GM12878 (cell line): ENCODE results near the gene GRN. TPM values are rescaled to one million over a fixed set of nuclear protein-coding genes. Genes with fewer than 3 reads are reported as not detected.

Experiments used
- ATAC-seq: fragments of 200-7000 bp; cut with Tn5 transposase; 3 replicates; pipeline ENCODE4 v1.9.1; 2020; ENCODE audit warnings: mild to moderate bottlenecking, moderate library complexity
- BruUV-seq: library from RNA; stranded (reverse); fragments of 400-500 nt; replicated peaks from 2 replicates; lab custom pipeline; 2021; lab: Mats Ljungman, UMichigan
- CTCF ChIA-PET: fragments of 300-600 bp; sonication (Branson Sonifier 250); formaldehyde crosslinking; extraction: SDS; loops from one replicate; lab custom pipeline; 2021; ENCODE audit warnings: inconsistent platforms; lab: Yijun Ruan, JAX
- POLR2A ChIA-PET: fragments of 350-600 bp; formaldehyde crosslinking; extraction: SDS; loops from one replicate; lab custom pipeline; 2021; ENCODE audit warnings: inconsistent platforms; lab: Charles Lee
- RAD21 ChIA-PET: fragments of 300-600 bp; sonication (Branson Sonifier 250); formaldehyde crosslinking; loops from one replicate; lab custom pipeline; 2023; ENCODE audit warnings: antibody characterized with exemption; ENCODE audit not compliant: unreplicated experiment; lab: Charles Lee
- SMC1A ChIA-PET: fragments of 300-600 bp; sonication (Branson Sonifier 250); formaldehyde crosslinking; loops from one replicate; lab custom pipeline; 2023; ENCODE audit not compliant: unreplicated experiment, uncharacterized antibody; lab: Charles Lee
- DNase-seq: peaks from one replicate; pipeline ENCODE4 v3.0.0-alpha.2; 2011; ENCODE audit warnings: low read depth, low spot score
- FAIRE-seq: peaks from 3 replicates; lab custom pipeline; 2011; peaks lifted over from hg19 to GRCh38; lab: Jason Lieb, UNC
- H2AFZ ChIP-seq: 2 replicates; pipeline ENCODE4 v1.6.0; 2011; ENCODE audit warnings: low read depth, low read length, control low read depth; ENCODE audit not compliant: control insufficient read depth
- H3K27ac ChIP-seq: 2 replicates; pipeline ENCODE4 v1.5.1; 2011; ENCODE audit warnings: control low read depth; ENCODE audit not compliant: control insufficient read depth, insufficient read depth
- H3K27me3 ChIP-seq, 2 experiments: replicated peaks in 1 of 2; 2 replicates each; pipeline versions ENCODE4 v1.6.0 to v1.6.1; 2011; ENCODE audit warnings: low read length in 1 of 2; ENCODE audit not compliant: control insufficient read depth in 2 of 2, insufficient read depth in 2 of 2
- H3K36me3 ChIP-seq, 2 experiments: 2 replicates each; pipeline ENCODE4 v1.5.1; 2011; ENCODE audit warnings: low read length in 1 of 2; ENCODE audit not compliant: control insufficient read depth in 2 of 2, insufficient read depth in 2 of 2
- H3K4me1 ChIP-seq: 2 replicates; pipeline ENCODE4 v1.6.1; 2011; ENCODE audit warnings: mild to moderate bottlenecking, low read length, moderate library complexity, mixed read lengths; ENCODE audit not compliant: control insufficient read depth, insufficient read depth
- H3K4me2 ChIP-seq: 2 replicates; pipeline ENCODE4 v1.6.0; 2011; ENCODE audit warnings: control low read depth; ENCODE audit not compliant: control insufficient read depth, insufficient read depth
- H3K4me3 ChIP-seq: fragments of 200-600 bp; sonication (generic); 2 replicates; pipeline ENCODE4 v1.5.1; 2016
- H3K79me2 ChIP-seq: 2 replicates; pipeline ENCODE4 v1.6.0; 2011; ENCODE audit warnings: low read length; ENCODE audit not compliant: control insufficient read depth, insufficient read depth
- H3K9ac ChIP-seq: 2 replicates; pipeline ENCODE4 v1.8.0; 2011; ENCODE audit warnings: low read length, control low read depth, mixed read lengths; ENCODE audit not compliant: control insufficient read depth, insufficient read depth
- H3K9me3 ChIP-seq: replicated peaks from 3 replicates; pipeline ENCODE4 v1.5.1; 2011; ENCODE audit warnings: mild to moderate bottlenecking, low read length; ENCODE audit not compliant: control insufficient read depth, insufficient read depth
- H4K20me1 ChIP-seq: 2 replicates; pipeline ENCODE4 v1.6.0; 2011; ENCODE audit not compliant: control insufficient read depth, insufficient read depth
- ASH2L ChIP-seq: fragments of 300-600, 200-600 bp; sonication (generic); IDR thresholded peaks from 2 replicates; pipeline ENCODE4 v1.6.1; 2017; ENCODE audit warnings: low read depth, mild to moderate bottlenecking, borderline replicate concordance
- BCL11A ChIP-seq: IDR thresholded peaks from 2 replicates; pipeline ENCODE4 v1.6.1; 2011; ENCODE audit warnings: low read depth, low read length
- BHLHE40 ChIP-seq, 2 experiments: fragments of 450-650 bp in 1 of 2; IDR thresholded peaks; 2 replicates each; pipeline ENCODE4 v1.6.1; 2011 to 2017; ENCODE audit warnings: low read depth in 2 of 2, borderline replicate concordance in 1 of 2, improper control_type of control experiment in 1 of 2, low read length in 1 of 2, mild to moderate bottlenecking in 1 of 2
- CBX5 ChIP-seq: sonication (generic); IDR thresholded peaks from 2 replicates; pipeline ENCODE4 v1.6.1; 2016; ENCODE audit warnings: low read depth, moderate library complexity, mild to moderate bottlenecking, inconsistent platforms
- EP300 ChIP-seq, 2 experiments: fragments of 150-350 bp in 1 of 2; IDR thresholded peaks; 2 replicates each; pipeline ENCODE4 v1.6.1; 2011 to 2012; ENCODE audit warnings: low read depth in 2 of 2, low read length in 2 of 2, borderline replicate concordance in 1 of 2, improper control_type of control experiment in 1 of 2, inconsistent platforms in 1 of 2; ENCODE audit not compliant: control insufficient read depth in 1 of 2
- HDAC2 ChIP-seq: fragments of 200-600 bp; sonication (generic); IDR thresholded peaks from 2 replicates; pipeline ENCODE4 v1.6.1; 2017
- KAT2A ChIP-seq: conservative IDR thresholded peaks from 2 replicates; pipeline ENCODE4 v1.6.1; 2011; ENCODE audit warnings: low read depth, low read length; ENCODE audit not compliant: control insufficient read depth
- KLF5 ChIP-seq: fragments of 450-650 bp; IDR thresholded peaks from 2 replicates; pipeline ENCODE4 v1.6.1; 2014; ENCODE audit warnings: mild to moderate bottlenecking; ENCODE audit not compliant: partially characterized antibody
- NBN ChIP-seq: fragments of 450-650 bp; IDR thresholded peaks from 2 replicates; pipeline ENCODE4 v1.6.1; 2016
- NFYA ChIP-seq: IDR thresholded peaks from 2 replicates; pipeline ENCODE4 v1.6.1; 2011; ENCODE audit warnings: low read depth, mild to moderate bottlenecking, low read length, improper control_type of control experiment, borderline replicate concordance
- NR2C2 ChIP-seq: IDR thresholded peaks from 2 replicates; pipeline ENCODE4 v1.6.1; 2011; ENCODE audit warnings: borderline replicate concordance, low read depth; ENCODE audit not compliant: control insufficient read depth, insufficient read length
- TAF1 ChIP-seq: IDR thresholded peaks from 2 replicates; pipeline ENCODE4 v1.6.1; 2011; ENCODE audit warnings: mild to moderate bottlenecking, low read depth, low read length, borderline replicate concordance
- TARDBP ChIP-seq: IDR thresholded peaks from 2 replicates; pipeline ENCODE4 v1.6.1; 2016; ENCODE audit warnings: borderline replicate concordance
- YBX1 ChIP-seq: fragments of 450-650 bp; IDR thresholded peaks from 2 replicates; pipeline ENCODE4 v1.6.1; 2016; ENCODE audit warnings: antibody characterized with exemption
- WGBS: methylation state at CpG from one replicate; pipeline ENCODE4 v1.1.6; 2016; ENCODE audit warnings: low lambda C conversion rate; ENCODE audit not compliant: insufficient replicate concordance, insufficient coverage; ENCODE audit errors: missing lambda C conversion rate; 5-methylcytosine and 5-hydroxymethylcytosine counted together
- in situ Hi-C: fragments of 300-500 bp; cut with MboI; formaldehyde crosslinking; loops from 9 replicates; pipeline ENCODE4 v1.14.3; 2018; ENCODE audit warnings: mixed read lengths
- intact Hi-C: fragments of 100-400 bp; cut with micrococcal nuclease; formaldehyde crosslinking; loops from one replicate; pipeline ENCODE4 v1.14.2; 2022; ENCODE audit not compliant: unreplicated experiment
- polyA plus RNA-seq, 11 experiments: library from polyadenylated mRNA; depleted of rRNA in 4 of 11; unstranded in 6 of 11; stranded (reverse) in 5 of 11; fragments of >200 nt; fragmentation: Nextera tagmentation in 4 of 11; fragmentation: Illumina TruSeq in 1 of 11; extraction: Ambion mirVana in 4 of 11; extraction: Trizol in 1 of 11; gene quantifications; 1 replicate in 1 of 11; 2 replicates in 10 of 11; pipeline versions ENCODE4 v1.2.1 to v1.2.3, GENCODE V29; 2011 to 2016; ENCODE audit warnings: inconsistent platforms in 2 of 11, missing spikeins in 2 of 11, low read depth in 1 of 11
- total RNA-seq, 4 experiments: library from RNA; depleted of rRNA in 3 of 4; stranded (reverse); fragments of >200 nt in 3 of 4; fragmentation: Illumina TruSeq in 1 of 4; extraction: Trizol in 1 of 4; gene quantifications; 2 replicates each; pipeline versions ENCODE4 v1.2.1 to v1.2.3, GENCODE V29; 2013 to 2021

The GRN gene
- total and polyA plus RNA-seq, 10 of the 15 experiments (the other 5 are each of a cell fraction or from before 2014, with no cell fraction given) = 22.3 to 389 (median 139) TPM

DNA sequence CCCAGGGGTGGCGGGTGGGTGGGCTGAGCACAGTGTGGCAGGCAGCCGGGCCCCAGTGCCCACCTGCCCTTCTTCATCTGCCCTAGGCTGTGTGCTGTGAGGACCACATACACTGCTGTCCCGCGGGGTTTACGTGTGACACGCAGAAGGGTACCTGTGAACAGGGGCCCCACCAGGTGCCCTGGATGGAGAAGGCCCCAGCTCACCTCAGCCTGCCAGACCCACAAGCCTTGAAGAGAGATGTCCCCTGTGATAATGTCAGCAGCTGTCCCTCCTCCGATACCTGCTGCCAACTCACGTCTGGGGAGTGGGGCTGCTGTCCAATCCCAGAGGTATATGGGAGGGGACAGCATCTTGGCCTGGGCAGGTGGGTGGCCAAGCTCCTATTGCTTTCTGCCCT is 6.4 kb downstream of the GRN start:
- no TSS peak for BruUV-seq
- no peaks in the 10 kb centered on the region for H4K20me1 ChIP-seq
- in situ Hi-C loops = no loop called here

More for the DNA sequence above, 6.4 kb downstream of the GRN start:
- 94% methylated on average over 7 of the region's 8 CpGs for WGBS
- RAD21 ChIA-PET = interaction anchor here (1.1 to 3.0 kb wide), 3 partner anchors 20 to 141 kb away, joined by 4 to 21 read pairs (median 13); no protein-coding TSS in a partner anchor
- peaks cover 34% of the 10 kb centered on the region for H3K4me1 ChIP-seq
- H3K27ac ChIP-seq = no peak overlapping the region
- no peak overlapping the region for H3K9ac ChIP-seq
- TF ChIP-seq NFYA (no peak), BHLHE40 (IDR thresholded peaks at IDR 0.05; ENCODE audit: borderline replicate concordance in 1 of 2, low read depth in 2 of 2, low read length in 1 of 2) (no peak), HDAC2 (no peak), BCL11A (no peak), CBX5 (no peak), KAT2A (no peak), NR2C2 (no peak), YBX1 (no peak), NBN (no peak), EP300 (IDR thresholded peaks at IDR 0.05; ENCODE audit: borderline replicate concordance in 1 of 2, control insufficient read depth in 1 of 2, low read depth in 2 of 2, low read length in 2 of 2) (no peak), KLF5 (no peak), TAF1 (no peak), TARDBP (no peak), ASH2L (no peak)
- no peak for DNase-seq
- H2AFZ ChIP-seq = no peak overlapping the region
- H3K27me3 ChIP-seq = no peaks in the 10 kb centered on the region; a peak in 1 of 4 replicates
- POLR2A ChIA-PET = no interaction called here
- H3K4me3 ChIP-seq = no peak overlapping the region
- peaks cover 20% of the 10 kb centered on the region for H3K79me2 ChIP-seq
- H3K36me3 ChIP-seq = peaks cover 18 to 20% of the 10 kb centered on the region in 2 experiments; a peak in 3 of 4 replicates
- SMC1A ChIA-PET = interaction anchor here (1.2 to 1.6 kb wide), 2 partner anchors 50 to 166 kb away, joined by 3 to 6 read pairs; no protein-coding TSS in a partner anchor
- FAIRE-seq = no peak
- intact Hi-C loops = no loop called here
- ATAC-seq = no peak
- CTCF ChIA-PET = interaction anchor here (0.5 to 12.5 kb wide), 9 partner anchors 12 to 696 kb away, joined by 3 to 154 read pairs (median 7); partner anchors contain the start of genes FAM171A2 and SLC25A39
- no peak overlapping the region for H3K4me2 ChIP-seq
- H3K9me3 ChIP-seq = no peaks in the 10 kb centered on the region
